GM19467 (cell line): Measurements from ENCODE around the gene CCDC192.

Experiments
- ATAC-seq: cut with Tn5 transposase; IDR thresholded peaks from one replicate; pipeline ENCODE4 v1.9.1; 2021; ENCODE audit warnings: mild to moderate bottlenecking, moderate library complexity; ENCODE audit not compliant: unreplicated experiment

The CCDC192 gene

DNA sequence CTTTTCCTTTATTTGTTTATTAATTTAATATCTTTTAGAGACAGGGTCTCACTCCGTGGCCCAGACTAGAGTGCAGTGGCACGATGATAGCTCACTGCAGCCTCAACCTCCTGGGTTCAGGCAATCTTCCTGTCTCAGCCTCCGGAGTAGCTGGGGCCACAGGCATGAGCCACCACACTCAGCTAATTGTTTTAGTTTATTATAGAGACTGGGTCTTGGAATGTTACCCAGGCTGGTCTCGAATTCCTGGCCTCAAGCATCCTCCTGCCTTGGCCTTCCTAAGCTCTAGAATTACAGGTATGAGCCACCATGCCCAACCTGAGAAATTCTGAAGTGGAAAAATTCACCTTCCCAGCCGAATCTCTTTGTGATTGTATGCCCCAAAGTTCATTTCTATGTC, 240.9 kb downstream of the CCDC192 start:
- no peak for ATAC-seq

DNA sequence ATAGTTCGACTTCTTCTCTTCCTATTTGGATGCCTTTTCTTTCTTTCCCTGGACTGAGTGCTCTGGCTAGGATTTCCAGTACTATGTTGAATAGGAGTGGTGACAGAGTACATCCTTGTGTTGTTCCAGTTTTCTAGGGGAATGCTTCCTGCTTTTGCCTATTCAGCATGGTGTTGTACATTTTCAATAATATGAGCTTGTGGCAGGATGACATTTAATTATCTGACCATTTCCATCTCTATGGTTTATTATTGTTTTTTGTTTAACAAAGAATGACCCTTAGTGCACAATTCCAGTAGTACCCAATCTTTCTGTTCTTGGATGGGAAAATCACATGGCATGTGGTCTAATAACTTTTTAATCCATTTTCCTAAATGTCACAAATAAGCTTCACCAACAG, 244.8 kb downstream of the CCDC192 start:
- no peak for ATAC-seq

DNA sequence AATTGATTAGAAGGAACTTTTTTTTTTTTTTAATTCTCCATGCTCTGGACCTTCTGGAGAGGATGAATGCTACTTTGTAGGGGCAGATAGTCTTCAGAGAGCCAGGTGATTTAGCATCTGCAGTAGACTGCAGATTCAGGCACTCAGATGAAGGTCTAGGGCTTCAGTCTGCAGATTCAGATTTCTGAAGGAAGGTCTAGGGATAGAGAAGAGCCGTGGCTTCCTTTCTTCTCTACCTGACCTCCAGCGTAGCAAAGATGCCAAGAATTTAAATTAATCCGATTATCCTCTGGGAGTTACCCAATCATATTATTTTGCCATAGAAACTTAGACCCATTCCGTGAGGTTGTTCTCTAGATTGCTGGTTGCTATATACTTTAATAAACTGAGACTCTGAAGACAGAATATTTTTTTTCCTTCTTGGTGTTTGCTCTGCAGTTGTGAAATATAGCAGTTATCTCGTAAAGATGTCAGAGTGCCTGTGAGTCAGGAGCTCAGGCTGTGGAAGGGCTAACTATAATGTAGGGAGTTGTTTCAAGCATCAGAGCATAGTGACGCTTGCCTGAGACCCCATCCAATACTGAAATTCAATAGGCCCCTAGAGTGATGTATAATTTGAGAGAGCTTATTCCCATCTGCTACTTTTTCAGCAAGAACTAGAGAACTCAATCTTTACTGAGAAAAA, 247.7 kb downstream of the CCDC192 start:
- no peak for ATAC-seq

DNA sequence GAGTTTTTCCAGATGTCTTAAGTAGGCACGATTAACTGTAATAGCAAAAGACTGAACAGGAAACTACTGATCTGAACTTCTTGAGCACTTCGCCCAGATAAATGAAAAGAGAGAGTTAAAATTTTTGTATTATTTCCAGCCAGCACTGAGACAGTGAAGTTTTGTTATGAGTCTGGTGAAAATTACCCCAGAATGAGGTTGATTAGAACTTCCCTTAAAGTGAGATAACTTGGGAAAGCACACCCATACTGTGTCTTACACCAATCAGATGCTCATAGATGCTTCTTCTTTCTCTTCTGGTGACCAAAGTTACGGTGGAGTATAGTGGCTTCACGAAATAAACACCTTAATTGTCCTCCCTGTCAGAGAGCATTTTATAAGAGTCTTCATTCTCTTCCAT, 248.6 kb downstream of the CCDC192 start:
- no peak for ATAC-seq

DNA sequence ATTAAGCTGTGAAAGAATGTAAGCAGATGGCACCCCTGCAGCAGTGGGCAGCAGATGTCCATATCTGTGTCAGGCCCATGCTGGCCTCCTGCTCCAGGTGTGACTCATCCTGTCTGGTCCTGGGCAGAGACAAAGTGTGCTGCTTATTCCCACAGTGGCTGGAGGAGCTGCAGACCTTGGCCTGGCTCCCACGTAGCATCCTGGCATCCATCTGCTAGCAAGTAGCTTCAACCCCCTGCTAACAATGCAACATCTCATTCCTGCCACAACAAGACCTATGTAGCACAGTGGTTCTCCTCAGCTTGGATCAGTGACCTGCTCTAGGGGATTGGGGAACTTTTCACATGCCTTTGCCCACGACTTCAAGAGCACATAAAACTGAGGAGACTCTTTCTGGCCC, 254.0 kb downstream of the CCDC192 start:
- no peak for ATAC-seq

DNA sequence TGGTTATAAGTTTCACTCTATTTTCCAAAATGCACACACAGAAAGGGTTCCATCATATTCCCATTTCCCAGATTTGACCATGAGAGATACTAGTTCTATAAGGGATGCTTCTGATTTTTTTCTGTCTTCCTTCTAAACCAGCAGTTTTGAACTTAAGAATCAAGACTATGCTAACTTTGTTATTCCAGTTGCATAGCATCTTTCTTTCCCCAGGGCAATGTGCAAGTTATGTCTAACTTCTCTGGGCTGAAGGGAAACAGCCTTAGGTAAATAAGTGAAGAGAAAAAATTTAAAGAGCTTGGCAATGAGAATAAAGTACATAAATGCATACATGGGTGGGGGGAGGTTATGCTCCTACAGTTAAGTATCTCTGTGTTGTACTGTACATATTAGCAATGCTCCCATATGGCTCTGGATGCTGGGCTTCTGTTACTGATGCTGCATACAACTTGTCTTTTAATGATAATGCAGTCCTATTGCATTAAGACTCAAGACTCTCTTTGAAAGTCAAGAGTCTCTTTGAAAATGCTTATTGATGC, 254.6 kb downstream of the CCDC192 start:
- ATAC-seq: no peak

DNA sequence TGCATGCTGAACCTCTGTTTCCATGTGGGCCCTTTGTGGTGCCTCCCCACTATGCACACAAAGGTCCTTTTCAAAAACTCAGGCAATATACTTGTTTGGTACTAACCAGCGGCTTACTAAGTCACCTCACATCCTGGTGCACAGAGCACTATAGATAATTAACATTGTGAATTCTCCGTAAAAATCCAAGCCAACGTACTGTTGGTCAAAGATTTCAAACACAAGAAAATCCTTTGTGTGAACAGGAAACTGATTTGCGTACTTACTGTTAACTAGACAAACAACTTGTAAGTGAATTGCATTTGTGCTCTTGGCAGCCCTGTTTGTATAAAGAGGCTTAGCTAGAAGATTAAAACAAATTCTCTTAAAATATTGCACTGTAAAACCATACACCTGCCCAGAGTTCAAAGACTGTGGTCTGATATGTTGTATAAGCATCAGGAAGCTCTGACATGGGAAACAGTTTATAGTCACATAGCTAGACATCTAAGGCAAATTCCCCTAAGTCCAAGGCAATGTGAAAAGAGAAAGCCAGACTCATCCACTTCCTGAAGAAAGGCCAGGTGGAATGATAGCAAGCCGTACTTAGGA, 255.3 kb downstream of the CCDC192 start:
- ATAC-seq: no peak

DNA sequence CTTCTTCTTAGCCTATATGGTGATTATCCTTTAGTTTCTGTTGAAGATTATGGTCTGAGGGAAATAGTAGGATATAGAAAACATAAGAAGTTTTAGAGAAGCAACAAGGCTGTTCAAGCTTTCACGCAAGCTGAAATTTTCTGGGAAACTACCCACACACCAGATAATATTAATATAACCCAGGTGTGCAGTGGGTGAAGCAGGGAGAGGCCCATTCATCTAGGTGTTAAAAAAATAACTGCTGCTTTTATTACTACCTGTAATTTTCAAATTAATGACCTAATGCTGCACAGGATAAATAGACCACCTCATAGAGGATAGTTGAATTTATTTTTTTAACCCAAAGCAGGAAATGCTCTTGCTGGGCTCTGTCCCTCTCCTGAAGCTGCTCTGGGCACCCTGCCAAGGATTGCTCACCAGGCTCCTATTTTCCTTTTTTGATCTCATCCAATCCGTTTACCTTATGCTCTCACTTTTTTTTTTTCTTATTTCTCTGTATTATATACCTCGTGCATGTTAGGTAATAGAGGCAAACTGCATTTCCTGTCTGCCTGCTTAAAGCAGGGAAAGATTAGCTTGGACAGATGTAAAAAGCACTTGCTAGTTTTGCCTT, 256.1 kb downstream of the CCDC192 start:
- ATAC-seq: no peak

DNA sequence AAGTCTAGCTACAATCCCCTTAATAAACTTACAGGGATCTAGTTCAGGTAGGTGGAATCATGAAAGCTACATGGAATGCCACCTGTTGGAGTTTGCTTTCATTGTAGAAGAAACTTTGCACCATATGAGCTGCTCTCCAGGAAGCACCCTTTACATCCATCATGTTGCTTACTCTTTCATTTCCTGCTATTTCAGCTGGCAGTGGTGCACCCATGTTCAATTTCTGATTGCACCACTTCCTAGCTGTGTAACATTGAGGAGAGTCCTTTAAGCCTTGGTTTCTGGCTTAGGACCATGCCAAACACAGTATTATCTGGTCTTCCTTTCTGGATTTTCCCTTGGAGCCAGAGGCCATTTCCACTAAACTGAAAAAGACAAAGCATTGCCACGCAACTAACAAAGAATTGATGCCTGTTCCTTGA, 257.1 kb downstream of the CCDC192 start:
- ATAC-seq: no peak

DNA sequence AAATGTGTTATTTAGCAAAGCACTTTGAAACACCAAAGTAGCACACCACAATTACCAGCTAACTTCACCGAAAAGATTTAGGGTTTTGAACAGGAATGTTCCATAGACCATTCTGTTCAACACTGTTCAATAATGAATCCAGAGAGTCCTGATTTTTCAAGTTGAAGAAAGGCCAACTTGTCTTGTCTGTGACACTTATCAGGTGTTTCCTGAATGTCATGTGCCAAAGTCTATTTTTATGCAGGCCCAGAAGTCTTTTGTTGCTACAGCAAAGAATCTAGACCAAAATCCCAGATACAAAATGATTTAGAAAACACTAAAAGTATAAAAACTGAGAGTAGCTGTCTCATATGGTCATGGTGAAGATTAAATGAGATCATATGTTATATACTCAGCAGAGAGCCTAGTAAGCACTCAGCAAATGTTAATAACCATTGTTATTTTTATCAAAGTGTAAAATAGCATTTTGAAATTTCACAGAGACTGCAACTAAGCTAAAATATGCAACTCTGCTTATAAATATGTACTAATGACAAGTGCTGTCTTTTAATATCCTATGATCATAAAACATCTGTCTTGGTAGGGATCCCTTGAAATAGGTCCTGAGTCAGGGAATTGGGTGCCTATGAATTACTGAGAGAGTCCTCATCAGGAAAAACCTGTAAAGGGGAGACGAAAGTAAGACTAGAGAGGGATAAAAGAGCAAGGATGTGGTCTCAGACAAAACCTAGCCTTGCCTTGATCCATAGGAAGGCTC, 258.0 kb downstream of the CCDC192 start:
- ATAC-seq: no peak

DNA sequence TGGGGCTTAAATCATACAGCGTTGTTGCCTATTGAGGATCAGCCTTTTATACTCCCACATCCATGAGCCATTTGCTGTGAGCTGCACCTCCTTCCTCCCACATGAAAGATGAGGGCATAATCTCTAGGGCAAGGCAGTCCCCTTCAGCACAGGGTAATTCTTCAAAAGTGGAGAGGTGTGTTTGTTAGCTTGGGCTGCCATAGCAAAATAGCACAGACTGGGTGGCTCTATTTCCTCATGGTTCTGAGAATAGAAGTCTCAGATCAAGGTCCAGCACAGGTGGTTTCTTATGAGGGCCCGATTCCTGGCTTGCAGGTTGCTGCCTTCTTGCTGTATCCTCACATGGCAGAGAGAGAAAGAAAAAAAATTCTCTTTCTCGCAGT, 258.6 kb downstream of the CCDC192 start:
- ATAC-seq: no peak

DNA sequence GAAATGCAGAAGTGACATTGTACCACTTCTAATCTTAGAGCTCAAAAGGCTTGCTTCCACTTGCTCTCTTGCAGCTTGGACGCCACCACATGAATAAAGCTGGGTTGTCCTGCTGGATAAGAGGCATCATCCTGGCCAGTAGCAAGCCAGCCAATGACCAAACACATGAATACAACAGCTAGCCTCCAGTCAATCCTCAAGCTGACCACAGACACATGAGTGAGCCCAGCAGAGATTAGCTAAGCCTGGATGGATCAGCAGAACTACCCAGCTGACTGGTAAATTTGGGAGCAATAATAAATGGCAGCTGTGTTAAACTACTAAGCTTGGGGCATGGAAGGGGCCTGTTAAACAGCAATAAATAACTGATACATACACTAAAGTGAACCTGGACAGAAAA, 259.3 kb downstream of the CCDC192 start:
- ATAC-seq: no peak

DNA sequence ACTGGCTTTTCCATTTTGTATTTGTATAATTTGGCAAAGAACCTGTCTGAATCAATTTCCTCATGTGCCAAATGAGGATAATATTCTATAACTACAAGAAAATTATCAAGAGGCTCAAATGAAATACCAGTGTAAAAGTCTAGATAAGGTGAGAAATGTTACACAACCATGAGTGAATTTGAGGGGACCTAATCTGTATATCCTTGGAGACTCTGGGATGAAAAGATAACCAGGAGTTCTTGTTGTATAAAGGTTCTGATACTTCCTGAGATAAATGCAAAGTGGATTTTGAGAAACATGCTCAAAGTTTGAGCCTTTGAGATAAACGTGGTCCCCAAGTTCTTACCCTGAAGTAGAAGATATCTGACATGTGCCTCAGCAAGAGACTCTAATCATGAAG, 260.0 kb downstream of the CCDC192 start:
- ATAC-seq: no peak

DNA sequence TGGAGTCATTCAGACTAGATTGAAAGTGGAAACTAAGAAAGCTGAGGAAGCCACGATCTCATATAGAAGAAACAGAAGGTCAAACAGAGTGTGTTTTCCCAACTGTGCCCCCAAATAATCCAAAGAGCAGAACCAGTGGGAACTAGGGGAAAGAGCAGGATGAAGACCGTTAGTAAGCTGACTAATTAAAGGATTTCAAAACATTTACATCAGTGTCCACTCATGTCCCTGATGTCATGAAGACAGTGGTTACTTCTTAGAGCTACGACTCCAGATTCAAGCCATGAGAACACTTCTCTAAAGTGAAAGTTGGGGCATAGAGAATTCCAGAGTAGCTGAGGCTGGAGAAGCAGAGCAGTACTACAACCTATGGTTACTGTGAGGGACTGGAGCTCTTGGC, 260.7 kb downstream of the CCDC192 start:
- ATAC-seq: no peak

DNA sequence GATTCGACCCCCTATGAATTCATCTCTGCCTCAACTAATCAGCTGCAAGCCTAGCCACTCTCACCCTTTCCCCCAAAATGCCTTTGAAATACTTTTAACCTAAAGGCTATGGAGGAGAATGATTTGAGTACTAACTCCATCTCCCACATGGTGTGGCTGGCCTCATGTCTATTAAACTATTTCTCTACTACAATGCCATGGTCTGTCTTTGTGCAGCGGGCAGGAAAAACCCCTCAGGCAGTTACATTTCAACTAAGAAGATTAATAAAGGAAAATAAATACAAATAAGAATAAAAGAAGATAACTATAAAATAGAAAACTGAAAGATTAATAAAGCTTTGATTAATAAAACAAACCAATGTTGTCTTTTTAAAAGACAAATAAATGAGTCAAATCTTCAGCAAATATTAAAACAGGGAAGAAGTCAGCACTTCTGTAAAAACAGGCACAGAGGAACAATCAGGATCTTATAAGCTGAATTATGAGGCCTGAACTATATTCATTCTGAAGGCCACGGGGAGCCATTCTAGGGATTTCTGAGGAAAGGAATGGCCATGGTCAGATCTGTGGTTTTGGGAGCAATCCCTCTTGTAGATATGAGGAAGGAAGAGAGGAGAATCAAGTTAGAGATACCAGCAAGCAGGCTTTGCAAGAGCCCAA, 264.3 kb downstream of the CCDC192 start:
- no peak for ATAC-seq

DNA sequence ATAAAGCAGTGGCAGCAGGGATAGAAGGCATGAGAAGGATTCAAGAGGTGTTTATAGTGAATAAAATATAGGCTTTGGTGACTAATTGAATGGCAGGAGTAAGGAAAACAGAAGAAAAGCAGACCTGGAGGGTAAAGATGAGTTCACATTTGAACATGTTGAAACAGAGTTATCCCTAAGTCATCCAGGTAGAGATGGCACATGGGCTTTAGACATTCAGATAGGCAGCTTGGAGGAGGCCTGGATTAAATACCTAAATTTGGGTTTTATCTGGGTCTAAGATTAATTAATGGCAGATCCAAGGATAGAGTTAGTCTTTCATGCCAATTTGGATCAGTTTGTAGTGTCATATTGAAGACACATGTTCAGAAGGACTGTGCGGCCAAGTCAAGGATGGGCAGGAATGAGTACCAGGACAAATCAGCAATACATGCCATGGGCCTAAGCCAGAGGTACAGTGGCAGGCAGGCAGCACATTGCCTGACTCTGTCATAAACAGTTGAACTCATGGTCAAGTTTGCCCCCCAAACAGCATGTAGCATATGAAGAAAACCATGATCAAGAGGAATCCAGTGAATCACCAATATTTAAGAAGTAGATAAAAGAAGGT, 264.9 kb downstream of the CCDC192 start:
- no peak for ATAC-seq

DNA sequence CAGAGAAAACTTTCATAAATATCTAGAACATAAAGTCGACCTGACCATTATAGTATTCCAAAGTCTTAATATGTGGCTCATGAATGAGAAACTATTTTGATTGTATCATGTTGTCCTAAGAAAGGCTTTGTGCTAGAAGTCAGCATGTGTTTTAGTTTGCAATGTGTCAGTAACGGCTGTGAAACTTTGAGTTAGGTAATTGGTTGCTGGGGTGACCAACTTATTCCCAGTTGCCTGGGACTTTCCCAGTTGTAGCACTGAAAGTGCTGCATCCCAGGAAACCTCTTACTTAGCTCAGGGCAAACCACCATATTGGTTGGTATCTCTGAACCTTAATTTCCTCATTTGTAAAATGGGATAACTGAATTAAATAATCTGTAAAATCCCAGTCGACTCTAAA, 265.8 kb downstream of the CCDC192 start:
- no peak for ATAC-seq

DNA sequence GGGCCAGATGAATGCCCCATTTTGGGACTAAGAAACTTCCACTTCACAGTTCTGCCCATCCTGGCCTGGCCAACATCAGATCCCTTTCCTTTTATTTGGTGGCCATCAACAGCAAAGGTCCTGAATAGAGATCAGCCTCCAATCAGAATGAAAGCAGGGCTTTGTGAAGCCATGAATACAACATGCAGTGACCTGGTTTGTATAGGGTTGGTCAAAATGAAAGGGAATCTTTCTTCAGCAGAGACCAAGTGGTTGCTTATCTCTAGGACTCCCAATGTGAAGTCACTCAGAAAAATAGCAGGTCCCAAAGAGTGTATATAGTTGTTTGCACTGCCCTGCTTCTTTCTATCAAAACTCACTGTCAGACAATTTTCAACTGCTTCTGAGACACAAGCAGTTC, 266.5 kb downstream of the CCDC192 start:
- ATAC-seq: no peak

DNA sequence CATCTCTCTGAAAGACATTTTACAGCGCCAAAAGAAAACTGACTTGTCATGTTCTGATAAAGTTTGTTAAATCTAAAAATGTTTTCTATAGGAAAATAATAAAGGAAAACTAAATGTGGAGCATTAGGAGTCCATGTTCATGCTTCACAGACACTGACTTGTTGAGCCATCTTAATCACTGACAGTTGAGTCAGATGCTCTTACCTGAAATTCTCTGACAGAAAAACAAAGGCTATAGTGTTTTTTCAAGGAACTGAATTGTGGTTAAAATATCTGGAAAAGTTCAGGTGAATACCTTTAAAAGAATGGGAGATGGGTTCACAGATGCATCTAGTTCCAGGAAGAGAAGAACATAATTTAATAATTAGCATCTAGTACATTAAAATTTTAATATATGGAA, 266.9 kb downstream of the CCDC192 start:
- ATAC-seq: no peak

DNA sequence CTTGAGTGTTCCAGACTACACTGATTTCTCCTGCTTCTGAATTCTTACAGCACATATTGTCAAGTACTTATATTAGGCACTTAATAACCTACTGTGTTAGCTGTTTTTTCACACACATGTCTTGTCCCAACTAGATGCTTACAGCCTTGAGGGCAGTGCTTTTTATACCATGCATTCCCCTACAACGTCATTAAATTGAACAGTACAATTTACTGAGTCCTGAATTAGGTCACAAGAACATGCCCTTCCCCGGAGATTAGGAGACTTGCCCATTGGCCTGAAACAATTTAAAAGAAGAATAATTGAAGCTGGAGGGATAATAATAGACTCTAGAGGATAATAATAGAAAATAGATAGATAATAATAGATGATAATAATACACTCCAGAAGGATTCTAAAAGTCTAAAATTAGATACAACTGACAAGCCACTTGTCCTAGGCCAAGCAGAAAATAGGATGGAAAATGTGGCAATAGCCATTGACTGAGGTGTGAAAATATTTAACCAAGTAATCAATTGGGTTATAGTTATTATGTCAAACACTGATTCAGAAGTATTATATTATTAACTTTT, 267.7 kb downstream of the CCDC192 start:
- no peak for ATAC-seq
